HepG2 (cell line): Measurements from ENCODE around the gene SHC1. TPM values are rescaled to one million over a fixed set of nuclear protein-coding genes. Genes with fewer than 3 reads are reported as not detected.

Experiments used
- CEBPG ChIP-seq: IDR thresholded peaks from 2 replicates; pipeline ENCODE4 v1.6.1; 2016
- CREB3 ChIP-seq: sonication (generic); formaldehyde crosslinking; IDR thresholded peaks from 2 replicates; pipeline ENCODE4 v1.5.0; 2020; ENCODE audit warnings: missing genetic modification reagents
- CSRNP1 ChIP-seq: sonication (generic); formaldehyde crosslinking; IDR thresholded peaks from 2 replicates; pipeline ENCODE4 v1.8.1; 2023; ENCODE audit warnings: mild to moderate bottlenecking, missing genetic modification reagents
- GTF2F1 ChIP-seq: fragments of 150-350 bp; IDR thresholded peaks from 2 replicates; pipeline ENCODE4 v1.6.1; 2014; ENCODE audit warnings: low read length
- ZBTB2 ChIP-seq: sonication (generic); formaldehyde crosslinking; IDR thresholded peaks from 2 replicates; pipeline ENCODE4 v1.8.0; 2022; ENCODE audit warnings: low read depth, missing genetic modification reagents
- ZBTB33 ChIP-seq: sonication (generic); formaldehyde crosslinking; IDR thresholded peaks from 2 replicates; pipeline ENCODE4 v1.4.0; 2020; ENCODE audit warnings: missing genetic modification reagents
- ZNF598 ChIP-seq: sonication (generic); formaldehyde crosslinking; IDR thresholded peaks from 2 replicates; pipeline ENCODE4 v1.5.1; 2020; ENCODE audit warnings: mild to moderate bottlenecking, missing genetic modification reagents, borderline replicate concordance
- polyA plus RNA-seq, 8 experiments: library from polyadenylated mRNA; depleted of rRNA in 3 of 8; stranded (reverse) in 7 of 8; unstranded in 1 of 8; fragments of >200 nt; fragmentation: Illumina TruSeq in 4 of 8; extraction: Trizol in 4 of 8; gene quantifications; 2 replicates each; pipeline versions ENCODE4 v1.2.1 to v1.2.3, GENCODE V29; 2011 to 2016; ENCODE audit warnings: low read depth in 4 of 8, missing spikeins in 1 of 8, mixed read lengths in 1 of 8; ENCODE audit not compliant: insufficient read depth in 1 of 8
- total RNA-seq, 5 experiments: library from RNA; depleted of rRNA; stranded (reverse); fragments of >200 nt; fragmentation: Illumina TruSeq; extraction: Trizol; gene quantifications; 2 replicates each; pipeline ENCODE4 v1.2.3, GENCODE V29; 2016; ENCODE audit warnings: low read depth in 1 of 5

The SHC1 gene
- total and polyA plus RNA-seq, 2 of the 13 experiments (the other 11 are each of a cell fraction or from before 2014, with no cell fraction given), result 52.0 to 137 TPM

- no peak for TF ChIP-seq ZBTB2 (CRISPR knock-in tag)
- TF ChIP-seq GTF2F1, result no peak
- TF ChIP-seq ZNF598 (CRISPR knock-in tag), result no peak
- no peak for TF ChIP-seq CEBPG
- TF ChIP-seq CREB3 (CRISPR knock-in tag), result no peak
- 0 out of 2 replicates have a peak, but pooled peaks have one; percentile 9 for TF ChIP-seq CSRNP1 (CRISPR knock-in tag)
- TF ChIP-seq ZBTB33 (CRISPR knock-in tag), result peak; percentile 79
These were observed 28.4 kb upstream of the SHC1 start (continued) for GRCh38 chr1:154998818-154999570.
